ENCODE measurements around the gene MXD4.

Gene MXD4, protein sequence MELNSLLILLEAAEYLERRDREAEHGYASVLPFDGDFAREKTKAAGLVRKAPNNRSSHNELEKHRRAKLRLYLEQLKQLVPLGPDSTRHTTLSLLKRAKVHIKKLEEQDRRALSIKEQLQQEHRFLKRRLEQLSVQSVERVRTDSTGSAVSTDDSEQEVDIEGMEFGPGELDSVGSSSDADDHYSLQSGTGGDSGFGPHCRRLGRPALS

GRCh38 chr4:2261853-2262144, at the start of gene MXD4:
Gene MXD4, minus strand, starts transcription at chr4:2262109. Its CDS starts 129 bp downstream, at chr4:2261980.
- no peak for DNase-seq

GRCh38 chr4:2306773-2307410, 45.0 kb upstream of the MXD4 start:
- no peak for DNase-seq

DNA sequence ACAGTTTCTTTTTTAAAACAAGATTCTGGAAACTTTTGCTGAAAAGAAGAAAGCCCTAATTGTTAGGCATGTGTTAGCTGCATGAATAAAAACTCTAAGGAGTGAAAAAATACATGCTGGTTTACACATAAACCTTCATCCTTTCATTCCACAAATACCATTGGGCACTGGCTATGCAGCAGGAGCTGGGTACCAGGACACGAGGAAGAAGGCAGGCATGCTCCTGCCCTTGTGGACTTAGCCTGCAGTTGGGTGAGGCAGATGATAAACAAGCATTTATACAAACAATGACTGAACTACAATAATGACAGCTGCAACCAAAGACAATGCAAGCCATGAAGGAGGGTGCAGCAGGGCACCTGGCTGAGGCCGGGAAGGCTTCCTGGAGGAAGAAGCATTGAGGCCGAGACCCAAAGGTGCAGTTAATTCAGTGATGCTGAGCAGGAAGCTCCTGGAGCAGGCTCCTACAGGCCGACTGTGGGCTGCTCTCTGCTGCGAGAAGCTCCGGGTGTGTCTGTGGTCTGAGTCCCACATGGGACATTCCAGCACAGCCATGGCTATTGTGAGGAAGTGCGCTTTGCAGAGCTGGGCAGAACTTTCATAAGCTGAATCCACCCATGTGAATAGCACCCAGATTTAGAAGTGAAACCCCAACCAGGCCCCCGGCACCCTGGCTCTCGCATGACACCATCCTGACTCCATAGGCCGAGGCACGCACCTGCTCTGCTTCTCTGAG, 44.0 kb upstream of the MXD4 start:
- no peak for DNase-seq

DNA sequence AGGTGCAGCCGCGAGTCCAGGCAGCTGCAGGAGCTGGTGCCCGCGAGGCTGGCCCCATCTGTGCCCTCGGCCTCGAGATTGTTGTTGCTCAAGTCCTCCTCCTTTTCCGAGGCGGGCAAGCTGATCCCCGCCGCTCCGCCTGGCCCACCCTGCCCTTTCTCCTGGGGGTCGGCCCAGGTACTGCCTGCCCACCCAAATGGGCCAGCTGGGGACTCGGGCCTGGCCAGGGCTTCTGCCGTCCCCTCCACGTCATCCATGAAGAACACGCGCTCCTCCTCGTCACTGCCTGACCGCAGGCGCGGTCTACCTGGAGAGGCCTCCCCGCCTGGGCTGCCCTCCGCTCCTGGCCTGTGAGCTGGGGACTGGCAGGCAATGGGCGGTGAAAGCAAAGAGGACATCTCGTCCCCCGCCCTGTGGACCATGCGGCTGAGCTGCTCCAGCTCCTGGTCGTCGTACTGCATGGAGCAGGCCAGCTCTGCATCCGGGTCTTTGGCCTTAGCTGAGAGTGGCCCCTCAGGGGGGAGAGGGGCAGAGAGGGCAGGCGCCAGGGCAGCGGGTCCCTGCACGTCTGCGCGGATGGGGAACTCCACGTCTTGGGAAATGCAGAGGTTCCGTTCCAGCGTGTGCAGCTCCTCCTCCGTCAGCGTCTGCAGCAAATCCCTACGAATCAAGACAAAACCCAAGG, 43.1 kb upstream of the MXD4 start:
- no peak for DNase-seq

- DNase-seq, result no peak
Measured at GRCh38 chr4:2304321-2304876, 42.5 kb upstream of the MXD4 start.

- no peak for DNase-seq
Measured at GRCh38 chr4:2303686-2304320, 41.9 kb upstream of the MXD4 start.

GRCh38 chr4:2303121-2303685, 41.3 kb upstream of the MXD4 start:
- DNase-seq, result no peak

- DNase-seq, result no peak
Measured at GRCh38 chr4:2302387-2303119, 40.6 kb upstream of the MXD4 start.

DNA sequence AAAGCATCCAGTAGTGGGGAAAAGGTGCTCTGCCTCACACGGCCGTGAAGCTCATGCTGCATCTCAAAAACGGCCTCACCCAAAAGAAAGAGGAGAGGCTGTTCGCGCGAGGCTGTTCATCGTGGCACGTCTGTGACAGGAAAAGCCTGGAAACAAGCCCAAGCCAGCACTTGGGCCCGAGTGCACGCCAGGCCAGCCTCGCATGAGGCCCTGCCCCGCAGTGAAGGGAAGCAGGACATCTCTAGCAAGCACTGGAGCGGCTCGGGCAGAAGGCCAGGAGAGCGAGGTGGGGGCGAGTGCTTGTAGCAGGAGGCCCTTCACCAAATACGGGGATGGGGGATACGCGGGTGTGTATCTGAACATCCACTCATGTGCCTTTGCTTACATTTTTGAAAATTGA, 39.9 kb upstream of the MXD4 start:
- DNase-seq, result no peak

GRCh38 chr4:2301225-2301642, 39.3 kb upstream of the MXD4 start:
- DNase-seq, result no peak

DNA sequence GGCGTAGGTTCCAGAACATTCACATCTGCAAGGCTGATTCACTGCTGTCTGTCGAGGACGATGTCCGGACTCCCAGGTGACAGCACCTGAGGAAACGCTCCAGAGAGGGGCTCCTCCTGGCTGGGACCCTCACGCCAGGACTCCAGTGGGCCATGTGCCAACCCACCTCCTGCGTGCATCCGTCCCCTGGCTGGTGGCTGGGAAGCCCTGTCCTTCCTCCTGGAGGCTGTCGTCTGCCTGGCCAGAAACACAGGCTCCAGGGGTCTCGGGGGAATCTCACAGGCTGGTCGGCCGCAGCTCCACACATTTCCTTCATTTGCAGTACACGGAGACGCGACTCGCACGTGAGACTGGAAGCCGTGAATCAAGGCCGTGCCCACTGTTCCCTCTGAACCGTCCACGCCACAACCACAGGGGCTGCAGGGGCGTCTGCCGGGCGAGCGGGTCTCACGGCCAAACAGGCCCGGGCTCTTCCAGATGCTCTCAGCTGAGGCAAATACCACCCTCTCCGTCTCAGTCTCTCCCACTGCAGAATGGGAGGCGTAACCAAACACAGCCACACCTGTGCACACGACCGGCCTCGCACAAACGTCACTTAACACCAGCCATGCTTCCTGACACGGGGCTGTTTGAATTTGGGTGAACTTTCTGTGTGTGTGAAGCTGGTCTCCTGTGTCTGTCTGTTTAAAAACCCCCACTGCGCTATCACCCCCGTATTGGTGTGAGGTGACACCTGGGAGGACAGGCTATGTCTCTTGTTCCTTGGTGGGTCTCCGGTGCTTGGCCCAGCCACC, 38.7 kb upstream of the MXD4 start:
- DNase-seq, result no peak

DNA sequence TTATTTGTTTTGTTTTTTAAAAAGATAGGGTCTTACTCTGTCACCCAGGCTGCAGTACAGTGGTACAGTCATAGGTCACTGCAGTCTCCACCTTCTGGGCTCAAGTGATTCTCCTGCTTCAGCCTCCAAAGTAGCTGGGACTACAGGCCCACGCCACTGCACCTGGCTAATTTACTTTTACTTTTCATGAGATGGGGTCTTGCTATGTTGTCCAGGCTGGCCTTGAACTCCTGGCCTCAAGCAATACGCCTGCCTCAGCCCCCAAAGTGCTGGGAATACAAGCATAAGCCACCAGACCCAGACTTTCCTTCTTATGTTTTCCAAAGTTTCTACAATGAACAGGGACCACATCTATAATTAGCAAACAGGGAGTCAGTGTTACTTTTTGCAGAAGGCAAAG, 37.9 kb upstream of the MXD4 start:
- DNase-seq, result no peak

DNA sequence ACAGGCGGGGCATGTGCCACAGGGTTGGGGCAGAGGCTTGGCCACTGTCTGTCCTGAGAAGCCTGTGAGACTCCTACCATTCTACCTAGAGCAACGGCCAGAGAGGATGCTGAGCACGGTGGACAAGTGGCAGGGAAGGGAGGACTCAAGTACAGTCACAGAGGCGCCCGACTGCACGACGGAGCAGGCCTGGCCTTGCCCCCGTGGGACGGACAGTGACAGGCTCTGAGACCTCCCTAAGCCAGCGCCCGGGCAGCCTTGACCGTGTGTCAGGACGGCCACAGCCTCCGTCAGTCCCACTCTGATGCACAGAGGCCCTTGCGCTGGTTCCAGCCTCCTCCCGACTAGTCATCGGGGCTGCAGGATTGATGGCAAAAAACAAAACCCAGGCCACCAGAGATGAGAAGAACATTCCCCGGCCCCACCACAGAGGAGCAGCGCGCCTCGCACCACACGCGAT, 36.7 kb upstream of the MXD4 start:
- DNase-seq, result no peak

DNA sequence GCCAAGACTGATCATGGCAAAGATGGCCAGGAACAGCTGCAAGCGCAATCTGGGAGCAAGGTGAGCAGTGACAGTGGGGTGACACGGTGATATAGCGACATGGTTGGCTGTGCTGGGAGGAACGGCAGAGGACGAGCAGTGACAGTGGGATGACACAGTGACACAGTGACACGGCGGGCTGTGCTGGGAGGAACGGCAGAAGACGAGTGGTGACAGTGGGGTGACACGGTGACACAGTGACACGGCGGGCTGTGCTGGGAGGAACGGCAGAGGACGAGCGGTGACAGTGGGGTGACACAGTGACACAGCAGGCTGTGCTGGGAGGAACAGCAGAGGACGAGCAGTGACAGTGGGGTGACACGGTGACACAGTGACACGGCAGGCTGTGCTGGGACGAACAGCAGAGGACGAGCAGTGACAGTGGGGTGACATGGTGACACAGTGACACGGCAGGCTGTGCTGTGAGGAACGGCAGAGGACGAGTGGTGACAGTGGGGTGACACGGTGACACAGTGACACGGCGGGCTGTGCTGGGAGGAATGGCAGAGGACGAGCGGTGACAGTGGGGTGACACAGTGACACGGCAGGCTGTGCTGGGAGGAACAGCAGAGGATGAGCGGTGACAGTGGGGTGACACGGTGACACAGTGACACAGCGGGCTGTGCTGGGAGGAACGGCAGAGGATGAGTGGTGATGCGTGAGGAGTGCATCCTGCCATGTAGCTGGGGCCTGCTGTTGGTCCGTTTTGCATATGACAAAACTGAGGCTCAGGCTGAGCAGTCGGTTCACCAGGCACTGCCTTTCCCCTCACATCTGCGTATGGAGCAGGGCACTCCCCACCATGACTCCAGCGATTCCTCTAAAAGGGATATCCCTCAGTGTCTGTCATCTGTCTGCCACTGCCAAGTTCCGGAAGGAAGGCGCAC, 36.0 kb upstream of the MXD4 start:
- DNase-seq, result no peak

DNA sequence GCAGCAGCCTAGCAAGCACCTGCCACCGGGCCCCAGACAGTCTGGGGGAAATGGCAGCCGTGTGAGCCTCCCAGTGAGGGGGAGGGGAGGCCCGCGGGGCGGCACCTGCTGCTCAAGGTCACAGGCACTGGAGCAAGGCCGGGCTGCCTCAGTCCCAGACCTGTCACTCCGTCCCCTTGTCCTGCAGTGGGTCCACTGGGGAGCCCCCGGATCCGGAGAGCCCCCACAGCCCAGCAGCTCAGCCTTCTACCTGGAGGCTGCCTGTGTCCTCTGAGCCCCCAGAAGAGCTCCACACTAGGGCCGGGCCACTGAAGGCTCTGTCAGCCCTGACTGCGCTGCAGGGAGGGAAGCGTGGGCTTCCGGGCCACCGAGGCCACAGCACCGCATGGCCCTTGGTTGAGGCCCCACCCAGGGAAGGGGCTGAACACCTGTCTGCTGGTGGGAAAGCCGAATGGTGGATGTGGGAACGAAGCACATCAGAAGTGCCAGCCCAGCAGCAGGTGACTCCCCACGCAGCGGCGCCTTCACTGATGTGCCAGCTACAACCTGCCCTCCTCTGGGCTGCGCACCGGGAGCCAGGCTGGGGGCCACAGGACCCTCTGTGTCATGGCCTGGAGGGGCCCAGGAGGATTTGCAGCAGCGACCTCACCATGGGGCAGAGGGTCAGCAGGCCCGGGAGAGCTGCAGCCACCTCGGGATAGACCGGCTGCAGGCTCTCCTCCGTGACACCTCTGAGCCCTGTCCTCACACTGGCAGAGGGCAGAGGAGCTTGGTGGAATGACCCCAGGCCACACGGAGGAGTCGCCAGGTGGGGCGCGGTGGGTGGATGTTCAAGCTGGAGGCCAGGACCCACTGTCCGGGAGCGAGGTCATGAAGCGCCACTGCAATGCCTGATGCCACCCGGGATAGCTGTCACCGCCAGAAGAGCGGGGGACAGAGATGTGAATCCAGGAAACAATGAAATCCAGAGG, 35.0 kb upstream of the MXD4 start:
- DNase-seq, result no peak

GRCh38 chr4:2295900-2296442, 34.1 kb upstream of the MXD4 start:
- no peak for DNase-seq

DNA sequence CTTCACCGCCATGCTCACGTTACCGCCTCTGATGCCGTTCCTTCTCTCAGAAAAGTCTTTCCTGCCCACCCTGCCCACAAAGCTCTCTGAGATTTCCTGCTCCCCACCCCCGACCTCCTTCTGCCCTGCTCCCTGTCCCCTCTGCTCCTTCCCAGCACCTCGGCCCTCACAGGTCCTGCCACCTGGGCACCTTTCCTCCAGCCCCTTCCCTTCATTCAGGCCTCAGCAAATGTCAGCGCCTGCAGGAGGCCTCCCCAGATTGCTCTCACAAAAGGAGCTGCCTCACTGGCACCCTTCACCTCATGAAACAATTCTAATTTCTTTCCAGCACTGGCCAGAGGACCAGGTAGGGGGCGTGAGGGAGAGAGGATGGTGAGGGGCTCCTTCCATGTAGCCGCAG, 33.6 kb upstream of the MXD4 start:
- no peak for DNase-seq
